Liver (tissue), 9 donors: Measurements from ENCODE around the gene DCTN1. TPM values are rescaled to one million over a fixed set of nuclear protein-coding genes. Genes with fewer than 3 reads are reported as not detected.

Experiments used
- DNase-seq: peaks from one replicate; pipeline ENCODE4 v3.0.0-alpha.2; 2017; ENCODE audit warnings: low spot score
- H3K27ac ChIP-seq, 2 donors: one replicate each; pipeline ENCODE4 v1.7.0; 2013; ENCODE audit warnings: inconsistent platforms in 2 of 2, low read length in 2 of 2, control low read depth in 1 of 2, low read depth in 1 of 2, mild to moderate bottlenecking in 1 of 2
- H3K27me3 ChIP-seq, 4 donors: one replicate each; pipeline versions ENCODE4 v1.6.1 to v1.7.0; 2013; ENCODE audit warnings: low read length in 3 of 4, inconsistent platforms in 1 of 4, mild to moderate bottlenecking in 1 of 4, moderate library complexity in 1 of 4; ENCODE audit not compliant: control insufficient read depth in 4 of 4, insufficient read depth in 4 of 4
- H3K36me3 ChIP-seq, 4 donors: one replicate each; pipeline versions ENCODE4 v1.6.1 to v1.7.0; 2013; ENCODE audit warnings: low read length in 3 of 4, mild to moderate bottlenecking in 3 of 4, low read depth in 1 of 4, moderate library complexity in 1 of 4; ENCODE audit not compliant: control insufficient read depth in 4 of 4, insufficient read depth in 3 of 4
- H3K4me1 ChIP-seq, 4 donors: one replicate each; pipeline versions ENCODE4 v1.6.1 to v1.7.0; 2013; ENCODE audit warnings: low read length in 3 of 4, mild to moderate bottlenecking in 3 of 4, moderate library complexity in 1 of 4; ENCODE audit not compliant: control insufficient read depth in 4 of 4, insufficient read depth in 4 of 4
- H3K4me3 ChIP-seq, 3 donors: one replicate each; pipeline versions ENCODE4 v1.6.1 to v1.7.0; 2013; ENCODE audit warnings: low read length in 3 of 3, control low read depth in 1 of 3, low read depth in 1 of 3, mild to moderate bottlenecking in 1 of 3
- H3K9ac ChIP-seq, 2 donors: one replicate each; pipeline ENCODE4 v1.7.0; 2013; ENCODE audit warnings: low read length in 2 of 2, mild to moderate bottlenecking in 2 of 2, moderate library complexity in 2 of 2, control low read depth in 1 of 2, low read depth in 1 of 2
- H3K9me3 ChIP-seq, 4 donors: one replicate each; pipeline versions ENCODE4 v1.6.1 to v1.7.0; 2013; ENCODE audit warnings: low read length in 3 of 4; ENCODE audit not compliant: control insufficient read depth in 4 of 4
- ATF3 ChIP-seq: IDR thresholded peaks from 2 replicates; pipeline ENCODE4 v1.6.1; 2016; ENCODE audit warnings: antibody characterized with exemption
- CTCF ChIP-seq: fragments of 150-350 bp; IDR thresholded peaks from 2 replicates; pipeline ENCODE4 v1.5.1; 2017; ENCODE audit warnings: improper control_type of control experiment, low read depth, low read length; ENCODE audit not compliant: missing input control
- EGR1 ChIP-seq, 2 donors: IDR thresholded peaks; 2 replicates each; pipeline ENCODE4 v1.6.1; 2016 to 2018; ENCODE audit warnings: antibody characterized with exemption in 2 of 2, low read depth in 2 of 2
- FOXA1 ChIP-seq: IDR thresholded peaks from 2 replicates; pipeline ENCODE4 v1.6.1; 2016; ENCODE audit warnings: antibody characterized with exemption
- FOXA2 ChIP-seq: IDR thresholded peaks from 2 replicates; pipeline ENCODE4 v1.6.1; 2016; ENCODE audit warnings: antibody characterized with exemption
- GABPA ChIP-seq, 2 donors: IDR thresholded peaks in 1 of 2; conservative IDR thresholded peaks in 1 of 2; 2 replicates each; pipeline ENCODE4 v1.6.1; 2016; ENCODE audit warnings: antibody characterized with exemption in 2 of 2, mild to moderate bottlenecking in 1 of 2, moderate library complexity in 1 of 2
- HNF4A ChIP-seq, 2 donors: conservative IDR thresholded peaks; 2 replicates each; pipeline ENCODE4 v1.6.1; 2016; ENCODE audit warnings: antibody characterized with exemption in 2 of 2, mild to moderate bottlenecking in 2 of 2
- HNF4G ChIP-seq: IDR thresholded peaks from 2 replicates; pipeline ENCODE4 v1.6.1; 2016; ENCODE audit warnings: antibody characterized with exemption
- JUND ChIP-seq, 2 donors: IDR thresholded peaks; 2 replicates each; pipeline ENCODE4 v1.6.1; 2016; ENCODE audit warnings: antibody characterized with exemption in 2 of 2
- MAX ChIP-seq: IDR thresholded peaks from 2 replicates; pipeline ENCODE4 v1.6.1; 2016; ENCODE audit warnings: antibody characterized with exemption
- NR2F2 ChIP-seq: IDR thresholded peaks from 2 replicates; pipeline ENCODE4 v1.6.1; 2016; ENCODE audit warnings: antibody characterized with exemption
- RAD21 ChIP-seq, 2 donors: IDR thresholded peaks; 2 replicates each; pipeline ENCODE4 v1.6.1; 2016; ENCODE audit warnings: antibody characterized with exemption in 2 of 2, mild to moderate bottlenecking in 2 of 2
- REST ChIP-seq: IDR thresholded peaks from 2 replicates; pipeline ENCODE4 v1.6.1; 2016; ENCODE audit warnings: antibody characterized with exemption, mild to moderate bottlenecking
- RXRA ChIP-seq, 2 donors: IDR thresholded peaks; 2 replicates each; pipeline ENCODE4 v1.6.1; 2017 to 2018; ENCODE audit warnings: antibody characterized with exemption in 2 of 2, mild to moderate bottlenecking in 1 of 2
- SP1 ChIP-seq: IDR thresholded peaks from 2 replicates; pipeline ENCODE4 v1.6.1; 2018; ENCODE audit warnings: antibody characterized with exemption, mild to moderate bottlenecking
- TAF1 ChIP-seq: conservative IDR thresholded peaks from 2 replicates; pipeline ENCODE4 v1.6.1; 2016; ENCODE audit warnings: antibody characterized with exemption, mild to moderate bottlenecking
- YY1 ChIP-seq: IDR thresholded peaks from 2 replicates; pipeline ENCODE4 v1.6.1; 2016; ENCODE audit warnings: antibody characterized with exemption, mild to moderate bottlenecking
- ZBTB33 ChIP-seq: IDR thresholded peaks from 2 replicates; pipeline ENCODE4 v1.6.1; 2016; ENCODE audit warnings: antibody characterized with exemption
- WGBS: extraction: QIAGEN DNeasy Blood & Tissue Kit; methylation state at CpG from one replicate; pipeline ENCODE4 v1.1.7; 2013; 5-methylcytosine and 5-hydroxymethylcytosine counted together
- polyA plus RNA-seq, 2 donors: library from polyadenylated mRNA; stranded (reverse) in 1 of 2; unstranded in 1 of 2; fragments of 200-250 nt in 1 of 2; fragments of >200 nt in 1 of 2; fragmentation: Nextera tagmentation in 1 of 2; extraction: Ambion mirVana in 1 of 2; gene quantifications; one replicate each; pipeline versions ENCODE4 v1.2.1 to v1.2.3, GENCODE V29; 2013 to 2015
- total RNA-seq, 2 donors: library from RNA; depleted of rRNA; stranded (reverse); fragments of >200 nt; gene quantifications; one replicate each; pipeline ENCODE4 v1.2.3, GENCODE V29; 2014
- donor health status: healthy.
- donor health status: healthy.
- donor health status: healthy.
- donor health status: healthy.
- donor health status: healthy.

Gene DCTN1
- total and polyA plus RNA-seq, 4 donors: 29.7 to 40.9 (median 33.5) TPM

GRCh38 chr2:74419345-74419744, 39.2 kb upstream of the DCTN1 start:
- no peak overlapping the region for H3K9ac ChIP-seq
- no peaks in the 10 kb centered on the region for H3K36me3 ChIP-seq
- H3K27me3 ChIP-seq: peaks cover 0 to 7% (median 0%) of the 10 kb centered on the region in 4 donors
- H3K4me3 ChIP-seq: no peak overlapping the region
- H3K4me1 ChIP-seq: peaks cover 7 to 23% (median 18%) of the 10 kb centered on the region in 4 donors
- DNase-seq: no peak
- H3K27ac ChIP-seq: no peak overlapping the region
- WGBS: 92% methylated on average over 1 of the region's 1 CpG
- TF ChIP-seq YY1: no peak
- no peak for TF ChIP-seq GABPA (IDR thresholded peaks at IDR 0.05 in 1 of 2, conservative IDR thresholded peaks at IDR 0.05 in 1 of 2)
- TF ChIP-seq EGR1 (IDR thresholded peaks at IDR 0.05; ENCODE audit: low read depth in 2 of 2): no peak
- TF ChIP-seq RAD21 (IDR thresholded peaks at IDR 0.05): no peak
- TF ChIP-seq ZBTB33: no peak
- TF ChIP-seq JUND (IDR thresholded peaks at IDR 0.05): no peak
- TF ChIP-seq FOXA2: no peak
- no peak for TF ChIP-seq MAX
- no peak for TF ChIP-seq ATF3
- TF ChIP-seq HNF4A (conservative IDR thresholded peaks at IDR 0.05): no peak
- no peak for TF ChIP-seq REST
- TF ChIP-seq SP1: no peak
- no peak for TF ChIP-seq TAF1
- no peak for TF ChIP-seq CTCF
- no peaks in the 10 kb centered on the region for H3K9me3 ChIP-seq

GRCh38 chr2:74418312-74418711, 38.2 kb upstream of the DCTN1 start:
- no peaks in the 10 kb centered on the region for H3K9me3 ChIP-seq
- no peaks in the 10 kb centered on the region for H3K36me3 ChIP-seq
- no peak overlapping the region for H3K9ac ChIP-seq
- no peak for DNase-seq
- peaks cover 0 to 7% (median 0%) of the 10 kb centered on the region in 4 donors for H3K27me3 ChIP-seq
- peaks cover 7 to 23% (median 18%) of the 10 kb centered on the region in 4 donors for H3K4me1 ChIP-seq
- no peak overlapping the region for H3K4me3 ChIP-seq
- 76% methylated on average over 27 of the region's 27 CpGs for WGBS
- no peak overlapping the region for H3K27ac ChIP-seq
- TF ChIP-seq NR2F2 (no peak), EGR1 (IDR thresholded peaks at IDR 0.05; ENCODE audit: low read depth in 2 of 2) (no peak), REST (no peak), RXRA (IDR thresholded peaks at IDR 0.05) (no peak), YY1 (no peak), ATF3 (no peak), RAD21 (IDR thresholded peaks at IDR 0.05) (no peak), HNF4G (no peak), FOXA2 (no peak), FOXA1 (no peak), MAX (no peak), ZBTB33 (no peak)
